Measurements from ENCODE around the gene LYZL6. TPM values are rescaled to one million over a fixed set of nuclear protein-coding genes. Genes with fewer than 3 reads are reported as not detected.

LYZL6 gene
- total and polyA plus RNA-seq, 2 of the 8 experiments (the other 6 are each of a cell fraction or from before 2014, with no cell fraction given) = not detected

DNA sequence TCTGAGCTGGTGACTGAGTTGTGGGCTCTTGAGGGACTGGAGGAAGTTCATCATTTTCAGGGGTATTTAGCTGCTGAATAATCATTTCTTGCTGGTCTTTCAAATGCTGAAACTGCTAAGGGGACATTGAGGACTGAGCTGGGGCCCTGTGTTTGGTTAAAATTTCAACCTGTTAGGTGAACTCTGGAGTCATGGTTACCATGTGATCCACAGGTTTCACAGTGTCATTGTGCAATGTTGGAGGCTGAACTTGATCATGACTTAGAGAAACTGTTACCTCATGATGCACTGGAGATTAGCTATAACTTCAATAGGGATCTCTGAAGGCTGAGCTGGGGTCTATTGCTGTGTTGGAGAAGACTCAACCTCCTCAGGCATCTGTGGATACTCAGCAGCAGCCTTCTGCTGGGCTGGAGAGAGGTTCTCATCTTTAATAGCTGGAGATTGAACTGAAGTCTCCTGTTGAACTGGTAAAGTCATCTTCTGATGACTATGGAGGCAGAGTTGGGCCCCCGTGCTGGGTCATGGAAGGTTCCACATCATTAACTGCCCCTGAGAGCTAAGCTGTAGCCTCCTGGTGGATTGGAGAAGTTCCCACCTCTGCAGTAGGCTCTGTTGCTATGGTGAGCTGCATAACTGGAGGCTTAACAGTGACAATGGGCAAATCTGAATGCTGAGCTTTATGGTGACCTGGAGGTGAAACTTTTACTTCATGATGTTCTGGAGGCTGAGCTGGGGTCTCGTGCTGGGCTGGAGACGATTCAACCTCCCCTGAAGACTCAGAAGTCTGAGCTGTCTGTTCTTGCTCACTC is 28.2 kb downstream of the LYZL6 start:
- Histone ChIP-seq H2BK20ac (ENCODE audit: low read length) (no peak overlapping the region), H3K4ac (replicated peaks; ENCODE audit: insufficient read length, low read depth, low read length) (no peak overlapping the region), H3K4me3 (ENCODE audit: extremely low read depth in 1 of 4, insufficient read depth in 2 of 4, low read depth in 3 of 4, low read length in 4 of 4) (no peak overlapping the region), H3K56ac (replicated peaks; ENCODE audit: insufficient read length, low read depth, low read length) (no peak overlapping the region), H3K4me2 (ENCODE audit: insufficient read depth in 1 of 2, low read depth in 2 of 2, low read length in 2 of 2) (no peak overlapping the region), H3K79me2 (ENCODE audit: control insufficient read depth in 1 of 2, insufficient read depth in 2 of 2, low read length in 2 of 2) (no peaks in the 10 kb centered on the region), H2BK15ac (ENCODE audit: low read length) (no peak overlapping the region), H2AK5ac (ENCODE audit: low read depth, low read length) (no peak overlapping the region), H3K79me1 (ENCODE audit: low read depth, low read length) (no peaks in the 10 kb centered on the region), H3K23me2 (ENCODE audit: low read depth, low read length) (no peaks in the 10 kb centered on the region), H3K14ac (ENCODE audit: insufficient read length) (no peak overlapping the region), H2BK12ac (ENCODE audit: low read depth, low read length) (no peak overlapping the region), H2AFZ (ENCODE audit: low read length) (no peak overlapping the region), H4K5ac (ENCODE audit: insufficient read length, low read depth, low read length) (no peak overlapping the region), H2BK5ac (ENCODE audit: low read depth, low read length) (no peak overlapping the region), H3K4me1 (replicated peaks in 1 of 4; ENCODE audit: control insufficient read depth in 3 of 4, insufficient read depth in 4 of 4, low read length in 3 of 4) (no peaks in the 10 kb centered on the region), H3K27me3 (replicated peaks in 1 of 4; ENCODE audit: control insufficient read depth in 3 of 4, extremely low read depth in 1 of 4, insufficient read depth in 3 of 4, low read length in 3 of 4) (no peaks in the 10 kb centered on the region), H3K27ac (ENCODE audit: low read depth, low read length) (no peak overlapping the region), H3K36me3 (ENCODE audit: control insufficient read depth in 2 of 4, insufficient read depth in 4 of 4, low read length in 3 of 4) (no peaks in the 10 kb centered on the region; a peak in 1 of 8 replicates), H3K18ac (ENCODE audit: extremely low read depth, low read length) (no peak overlapping the region), H4K91ac (replicated peaks; ENCODE audit: insufficient read length, low read length) (no peak overlapping the region), H3K9me3 (ENCODE audit: insufficient read depth in 2 of 2, low read depth in 1 of 2, low read length in 1 of 2) (peaks cover 24 to 33% of the 10 kb centered on the region in 2 experiments), H3K9ac (replicated peaks in 1 of 4; ENCODE audit: extremely low read depth in 1 of 4, low read depth in 3 of 4, low read length in 3 of 4) (no peak overlapping the region), H4K8ac (ENCODE audit: extremely low read depth, insufficient read depth, low read length) (no peak overlapping the region), H3K23ac (ENCODE audit: insufficient read length) (no peak overlapping the region), H2BK120ac (replicated peaks; ENCODE audit: low read depth, low read length) (no peak overlapping the region), H4K20me1 (replicated peaks in 1 of 2; ENCODE audit: control insufficient read depth in 1 of 2, insufficient read depth in 2 of 2, low read length in 2 of 2) (no peaks in the 10 kb centered on the region)
- ChIA-PET CTCF (ENCODE audit: partially characterized antibody) (interaction anchor here (0.5 to 1.7 kb wide), 8 partner anchors 9 to 1073 kb away, joined by 3 to 5 read pairs (median 3); partner anchors contain the start of gene RDM1), POLR2A (ENCODE audit: partially characterized antibody) (interaction anchor here (0.9 kb wide), 1 partner anchor 13 kb away, joined by 3 read pairs; no protein-coding TSS in a partner anchor)
- 90% methylated on average over 3 of the region's 3 CpGs; no CpG with 5 or more reads in 1 of the 2 experiments for WGBS, 2 experiments (ENCODE audit: extremely low coverage in 1 of 2, insufficient coverage in 1 of 2, insufficient read length in 1 of 2, insufficient replicate concordance in 2 of 2, low coverage in 1 of 2, low lambda C conversion rate in 2 of 2, missing lambda C conversion rate in 1 of 2)
- DNase-seq (ENCODE audit: low read depth in 1 of 2, low spot score in 2 of 2) (no peak), FAIRE-seq (no peak)
- no peak for TF ChIP-seq CHD2 (IDR thresholded peaks at IDR 0.05; ENCODE audit: low read length)
- TF ChIP-seq SP4 (IDR thresholded peaks at IDR 0.05; ENCODE audit: low read length) = no peak
